Activated T-cell treated with anti-CD3 and anti-CD28 coated beads, Interleukin-2, amount 50 U/mL, for 4 hours (primary cell): ENCODE data around the gene PJVK. TPM values are rescaled to one million over a fixed set of nuclear protein-coding genes. Genes with fewer than 3 reads are reported as not detected.
"Not testable (repeated sequence)": the region's sequence is repeated elsewhere in the genome, so short reads cannot be mapped to it uniquely, and the experiment has no call there.

Experiments
- ATAC-seq, 2 donors: fragments of 200-7000 bp; cut with Tn5 transposase; one replicate each; pipeline ENCODE4 v1.10.0; 2021
- DNase-seq: peaks from one replicate; pipeline ENCODE4 v3.0.0-alpha.2; 2020
- H3K27me3 Mint-ChIP-seq: one replicate; pipeline ENCODE4 v1.8.0; 2021; ENCODE audit warnings: low read depth, mixed read lengths
- H3K36me3 Mint-ChIP-seq: one replicate; pipeline ENCODE4 v1.8.0; 2022; ENCODE audit warnings: mixed read lengths; ENCODE audit not compliant: insufficient read depth
- H3K4me1 Mint-ChIP-seq: one replicate; pipeline ENCODE4 v1.8.0; 2021; ENCODE audit warnings: low read depth, mixed read lengths
- H3K4me3 Mint-ChIP-seq: one replicate; pipeline ENCODE4 v1.8.0; 2021; ENCODE audit warnings: mild to moderate bottlenecking, moderate library complexity, mixed read lengths
- H3K9me3 Mint-ChIP-seq: one replicate; pipeline ENCODE4 v1.8.0; 2021; ENCODE audit warnings: mixed read lengths
- total RNA-seq, 3 donors: library from RNA; stranded (reverse); gene quantifications; one replicate each; pipeline ENCODE4 v1.2.1, GENCODE V29; 2021

Gene PJVK
- total RNA-seq, 3 donors from 2014 or later, result 1.4 to 2.1 (median 2.0) TPM

DNA sequence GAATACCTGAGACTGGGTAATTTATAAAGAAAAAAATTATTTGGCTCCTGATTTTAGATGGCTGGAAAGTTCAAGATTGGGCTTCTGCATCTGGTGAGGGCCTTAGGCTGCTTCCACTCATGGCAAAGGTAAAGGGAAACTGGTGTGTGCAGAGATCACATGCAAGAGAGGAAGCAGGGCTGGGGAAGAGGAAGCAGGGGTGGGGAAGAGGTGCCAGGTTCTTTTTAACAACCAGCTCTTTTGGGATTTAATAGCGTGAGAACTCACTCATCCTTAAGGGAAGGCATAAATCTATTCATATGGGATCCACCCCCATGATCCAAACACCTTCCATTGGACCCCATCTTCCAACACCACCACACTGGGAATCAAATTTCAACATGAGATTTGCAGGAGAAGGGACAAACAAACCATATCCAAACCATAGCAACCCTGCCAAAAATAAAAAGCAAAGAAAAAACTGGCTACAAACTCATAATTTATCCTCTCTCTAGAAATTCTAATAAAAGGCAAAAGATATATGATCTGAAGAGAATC is 30.6 kb upstream of the PJVK start:
- Mint-ChIP-seq H3K4me1 (no peaks in the 10 kb centered on the region), H3K27me3 (no peaks in the 10 kb centered on the region), H3K4me3 (no peak overlapping the region), H3K36me3 (peaks cover 8% of the 10 kb centered on the region), H3K9me3 (peaks cover 14% of the 10 kb centered on the region)
- DNase-seq (no peak), ATAC-seq (no peak)

DNA sequence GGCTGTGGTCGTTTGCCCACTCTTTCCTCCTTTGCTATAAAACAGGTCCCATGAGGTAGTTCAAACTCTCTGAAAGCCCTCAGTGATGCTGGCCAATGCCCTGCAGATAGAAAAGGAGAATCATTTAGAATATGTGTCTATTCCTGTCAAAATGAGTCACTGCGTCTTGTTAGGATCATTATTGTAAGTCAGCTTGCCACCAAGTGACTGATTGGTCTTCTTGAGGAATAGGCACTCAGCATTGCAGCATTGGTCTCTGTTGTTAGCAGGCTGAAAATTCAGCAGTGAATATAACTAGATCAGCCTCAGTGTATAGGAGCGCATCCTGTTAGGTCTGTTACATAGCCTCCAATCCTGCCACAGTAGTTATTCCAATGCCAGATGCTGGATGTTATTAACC is 29.1 kb upstream of the PJVK start:
- ATAC-seq (no peak), DNase-seq (no peak)
- H3K9me3 Mint-ChIP-seq, result peaks cover 22% of the 10 kb centered on the region
- peaks cover 19% of the 10 kb centered on the region for H3K36me3 Mint-ChIP-seq
- H3K4me3 Mint-ChIP-seq, result no peak overlapping the region
- no peaks in the 10 kb centered on the region for H3K4me1 Mint-ChIP-seq
- no peaks in the 10 kb centered on the region for H3K27me3 Mint-ChIP-seq

DNA sequence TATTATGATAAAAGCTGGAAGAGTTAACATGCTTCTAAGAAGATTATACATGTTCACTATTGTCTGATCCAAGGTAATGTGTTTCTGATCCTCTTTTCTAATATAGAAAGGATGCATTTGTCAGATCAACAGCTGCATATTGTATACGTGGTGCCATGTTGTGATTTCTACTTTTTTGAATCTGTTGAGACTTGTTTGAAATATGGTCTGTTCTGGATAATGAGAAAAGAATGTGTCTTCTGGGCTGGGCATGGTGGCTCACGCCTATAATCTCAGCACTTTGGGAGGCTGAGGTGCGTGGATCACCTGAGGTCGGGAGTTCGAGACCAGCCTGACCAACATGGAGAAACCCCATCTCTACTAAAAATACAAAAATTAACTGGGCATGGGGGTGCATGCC is 27.4 kb upstream of the PJVK start:
- Mint-ChIP-seq H3K9me3 (peaks cover 22% of the 10 kb centered on the region), H3K36me3 (peaks cover 29% of the 10 kb centered on the region)
- not testable (repeated sequence) for H3K27me3 Mint-ChIP-seq, H3K4me3 Mint-ChIP-seq, H3K4me1 Mint-ChIP-seq, DNase-seq, ATAC-seq

DNA sequence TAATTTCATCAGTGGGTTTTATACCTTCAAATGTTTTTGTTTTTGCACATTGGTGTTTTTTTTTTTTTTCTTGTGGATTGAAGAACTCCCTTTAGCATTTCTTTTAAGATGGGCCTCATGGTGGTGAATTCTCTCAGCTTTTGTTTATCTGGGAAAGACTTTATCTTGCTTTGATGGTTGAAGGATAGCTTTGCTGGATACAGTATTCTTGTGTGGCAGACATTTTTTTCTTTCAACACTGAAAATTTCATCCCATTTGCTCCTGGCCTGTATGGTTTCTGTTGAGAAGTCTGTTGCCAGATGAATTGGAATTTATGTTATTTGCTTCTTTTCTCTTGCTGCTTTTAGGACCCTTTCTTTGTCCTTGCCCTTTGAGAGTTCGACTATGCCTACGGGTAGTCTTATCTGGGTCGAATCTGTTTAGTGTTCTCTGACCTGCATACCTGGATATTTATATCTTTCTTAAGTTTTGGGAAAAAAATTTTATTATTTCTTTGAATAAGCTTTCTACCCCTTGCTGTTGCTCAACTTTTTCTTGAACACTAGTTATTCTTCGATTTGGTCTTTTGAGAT is 25.8 kb upstream of the PJVK start:
- no peak for ATAC-seq
- Mint-ChIP-seq H3K4me3 (no peak overlapping the region), H3K4me1 (no peaks in the 10 kb centered on the region), H3K27me3 (no peaks in the 10 kb centered on the region), H3K36me3 (peaks cover 35% of the 10 kb centered on the region), H3K9me3 (peaks cover 22% of the 10 kb centered on the region)
- DNase-seq, result no peak

DNA sequence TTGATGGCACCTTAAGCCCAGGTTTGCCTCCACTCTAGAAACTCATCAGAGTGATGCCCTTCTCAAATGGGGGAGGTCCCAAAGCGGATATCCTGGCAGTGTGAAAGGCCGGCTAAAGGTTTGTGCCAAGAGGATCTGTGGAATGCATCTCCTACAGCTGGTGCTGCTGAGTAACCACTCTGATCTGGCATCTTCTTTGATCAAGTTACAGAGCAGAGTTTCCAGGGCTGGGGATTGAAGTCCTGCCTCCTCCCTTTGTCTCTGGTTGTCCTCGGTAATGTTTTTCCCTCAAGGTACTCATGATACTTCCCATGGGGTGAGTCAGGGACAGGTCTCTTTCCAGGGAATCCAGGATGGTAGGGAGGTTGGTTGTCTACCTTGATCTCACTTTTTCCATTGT is 24.8 kb upstream of the PJVK start:
- Mint-ChIP-seq H3K36me3 (peaks cover 39% of the 10 kb centered on the region), H3K4me3 (no peak overlapping the region), H3K9me3 (peaks cover 22% of the 10 kb centered on the region), H3K27me3 (no peaks in the 10 kb centered on the region), H3K4me1 (no peaks in the 10 kb centered on the region)
- ATAC-seq (no peak), DNase-seq (no peak)

DNA sequence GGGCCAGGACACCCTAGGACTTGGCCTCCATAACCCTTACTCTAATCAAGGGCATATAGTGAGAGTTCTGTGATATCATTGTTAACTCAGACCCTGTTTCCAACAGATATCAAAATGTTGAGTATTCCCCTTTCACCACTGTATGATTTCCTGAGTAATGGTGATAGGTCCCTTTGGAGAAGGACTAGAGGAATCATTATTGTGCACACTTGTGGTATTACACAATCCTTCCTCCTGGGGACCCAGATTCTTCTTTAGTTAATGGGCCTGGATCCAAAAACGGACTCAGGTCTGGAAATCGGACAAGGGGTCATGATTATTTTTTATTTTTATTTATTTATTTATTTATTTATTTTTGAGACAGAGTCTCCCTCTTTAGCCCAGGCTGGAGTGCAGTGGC is 23.7 kb upstream of the PJVK start:
- Mint-ChIP-seq H3K36me3 (peaks cover 42% of the 10 kb centered on the region), H3K27me3 (no peaks in the 10 kb centered on the region), H3K9me3 (peaks cover 22% of the 10 kb centered on the region), H3K4me1 (no peaks in the 10 kb centered on the region), H3K4me3 (no peak overlapping the region)
- no peak for ATAC-seq
- no peak for DNase-seq

DNA sequence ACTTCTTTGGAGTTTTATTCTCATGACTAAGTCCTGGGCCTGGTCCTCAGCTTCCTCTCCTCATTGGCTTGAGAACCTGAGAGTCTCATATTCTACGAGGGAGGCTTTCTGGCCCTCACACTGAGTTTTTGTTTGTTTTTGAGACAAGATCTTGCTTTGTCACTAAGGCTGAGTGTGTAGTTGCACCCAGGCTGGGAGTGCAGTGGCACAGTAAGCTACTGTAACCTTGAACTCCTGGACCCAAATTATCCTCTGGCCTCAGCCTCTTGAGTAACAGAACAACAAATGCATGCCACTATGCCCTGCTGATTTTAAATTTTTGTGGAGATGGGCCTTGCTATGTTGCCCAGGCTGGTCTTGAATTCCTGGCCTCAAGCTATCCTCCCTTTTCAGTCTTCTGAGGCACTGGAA is 22.8 kb upstream of the PJVK start:
- no peak for ATAC-seq
- H3K36me3 Mint-ChIP-seq, result peaks cover 42% of the 10 kb centered on the region
- no peaks in the 10 kb centered on the region for H3K4me1 Mint-ChIP-seq
- H3K9me3 Mint-ChIP-seq, result peaks cover 22% of the 10 kb centered on the region
- H3K4me3 Mint-ChIP-seq, result no peak overlapping the region
- DNase-seq, result no peak
- H3K27me3 Mint-ChIP-seq, result no peaks in the 10 kb centered on the region

DNA sequence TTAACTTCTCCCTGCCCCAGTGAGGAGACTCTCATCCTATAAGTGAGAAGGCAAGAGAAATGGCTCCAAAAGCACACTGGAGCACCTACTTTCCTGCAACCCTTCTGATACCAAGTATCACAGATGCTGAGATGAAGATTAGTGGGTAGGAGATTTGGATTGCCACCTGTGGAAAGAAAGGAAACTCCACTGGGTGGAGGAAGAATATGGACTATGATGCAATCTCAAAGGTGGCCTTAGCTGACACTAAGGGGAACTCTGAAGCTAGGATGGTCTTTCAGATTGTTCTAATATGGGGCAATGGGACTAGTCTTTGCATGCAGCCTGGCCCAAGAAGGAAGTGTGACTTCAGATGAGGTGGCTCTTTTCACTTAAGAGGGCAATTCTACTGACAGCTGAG is 21.8 kb upstream of the PJVK start:
- H3K4me1 Mint-ChIP-seq, result no peaks in the 10 kb centered on the region
- no peaks in the 10 kb centered on the region for H3K27me3 Mint-ChIP-seq
- DNase-seq (no peak), ATAC-seq (no peak)
- peaks cover 20% of the 10 kb centered on the region for H3K9me3 Mint-ChIP-seq
- H3K4me3 Mint-ChIP-seq, result no peak overlapping the region
- peaks cover 45% of the 10 kb centered on the region for H3K36me3 Mint-ChIP-seq

DNA sequence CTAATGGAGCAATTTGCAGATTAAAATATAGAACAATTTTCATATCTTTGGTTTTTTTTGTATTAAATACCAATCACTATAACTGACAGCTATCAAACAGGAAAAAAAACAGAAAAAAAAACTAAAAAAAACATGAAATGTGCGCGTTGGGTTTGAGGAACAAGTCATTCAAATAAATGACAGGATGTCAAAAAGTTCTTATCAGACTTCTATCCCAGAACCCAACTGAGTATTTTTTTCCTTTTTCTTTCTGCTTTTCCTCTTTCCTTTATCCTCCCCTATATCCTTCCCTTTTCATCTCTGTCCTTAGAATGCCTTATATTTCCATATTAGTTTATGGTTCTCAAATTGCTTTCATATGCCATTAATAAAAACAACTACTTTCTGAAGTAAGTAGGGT is 14.5 kb upstream of the PJVK start:
- H3K4me3 Mint-ChIP-seq, result no peak overlapping the region
- H3K9me3 Mint-ChIP-seq, result no peaks in the 10 kb centered on the region
- DNase-seq (no peak), ATAC-seq (no peak)
- H3K27me3 Mint-ChIP-seq, result no peaks in the 10 kb centered on the region
- peaks cover 43% of the 10 kb centered on the region for H3K36me3 Mint-ChIP-seq
- H3K4me1 Mint-ChIP-seq, result no peaks in the 10 kb centered on the region

DNA sequence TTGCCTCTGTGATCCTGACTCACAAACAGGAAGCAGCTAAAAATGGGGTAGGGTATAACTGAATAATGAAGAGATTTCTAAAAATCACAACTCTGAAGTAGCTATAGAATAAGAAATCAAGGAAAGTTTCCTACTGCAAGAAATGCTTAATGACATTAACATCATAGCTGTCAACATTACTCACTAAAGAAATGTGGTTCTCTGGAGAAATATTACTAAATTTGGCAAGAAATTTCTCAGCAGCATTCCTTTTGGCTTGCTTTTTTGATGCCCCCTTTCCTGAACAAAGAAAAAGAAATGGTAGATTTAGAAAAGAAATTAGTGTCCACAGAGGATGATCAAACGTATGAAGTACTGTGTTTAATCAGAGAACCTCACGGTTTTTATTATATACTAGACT is 9.8 kb upstream of the PJVK start:
- Mint-ChIP-seq H3K36me3 (peaks cover 42% of the 10 kb centered on the region), H3K27me3 (no peaks in the 10 kb centered on the region), H3K4me1 (no peaks in the 10 kb centered on the region), H3K9me3 (no peaks in the 10 kb centered on the region), H3K4me3 (no peak overlapping the region)
- no peak for ATAC-seq
- DNase-seq, result no peak

DNA sequence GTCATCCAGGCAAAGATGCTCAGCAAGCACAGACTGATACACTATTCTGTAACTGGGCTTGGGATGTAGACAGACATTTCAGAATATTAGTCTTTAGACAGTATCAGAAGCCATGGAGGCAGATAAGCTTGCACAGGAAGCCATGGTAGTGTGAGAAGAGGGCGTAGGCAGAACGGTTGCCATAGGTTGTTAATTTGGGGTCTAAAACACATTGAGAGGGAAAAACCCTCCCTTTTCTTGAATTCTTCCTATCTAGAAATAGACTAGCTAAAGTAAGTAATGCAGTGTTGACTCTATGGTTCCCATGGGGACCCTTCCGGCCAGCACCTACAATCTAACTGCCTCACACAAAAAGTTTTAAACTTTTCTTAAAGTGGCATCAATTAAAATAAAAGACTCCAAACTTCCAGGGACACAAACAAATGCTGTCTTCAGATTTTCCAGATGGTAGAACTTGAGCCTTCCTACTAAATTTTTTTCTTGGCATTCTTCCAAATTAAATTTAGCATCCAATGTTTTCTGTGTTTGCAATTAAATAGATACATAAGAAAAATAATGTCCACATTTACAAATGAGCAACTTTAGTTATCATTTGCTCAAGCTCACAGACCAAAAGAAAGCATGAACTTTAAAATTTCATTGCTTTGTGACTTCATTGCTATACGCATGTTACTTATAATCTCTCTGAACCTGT is 2.1 kb upstream of the PJVK start:
- Mint-ChIP-seq H3K27me3 (no peaks in the 10 kb centered on the region), H3K36me3 (peaks cover 21% of the 10 kb centered on the region), H3K4me3 (peak overlapping the region; percentile 88), H3K9me3 (no peaks in the 10 kb centered on the region), H3K4me1 (peaks cover 30% of the 10 kb centered on the region)
- DNase-seq (no peak), ATAC-seq (no peak)

DNA sequence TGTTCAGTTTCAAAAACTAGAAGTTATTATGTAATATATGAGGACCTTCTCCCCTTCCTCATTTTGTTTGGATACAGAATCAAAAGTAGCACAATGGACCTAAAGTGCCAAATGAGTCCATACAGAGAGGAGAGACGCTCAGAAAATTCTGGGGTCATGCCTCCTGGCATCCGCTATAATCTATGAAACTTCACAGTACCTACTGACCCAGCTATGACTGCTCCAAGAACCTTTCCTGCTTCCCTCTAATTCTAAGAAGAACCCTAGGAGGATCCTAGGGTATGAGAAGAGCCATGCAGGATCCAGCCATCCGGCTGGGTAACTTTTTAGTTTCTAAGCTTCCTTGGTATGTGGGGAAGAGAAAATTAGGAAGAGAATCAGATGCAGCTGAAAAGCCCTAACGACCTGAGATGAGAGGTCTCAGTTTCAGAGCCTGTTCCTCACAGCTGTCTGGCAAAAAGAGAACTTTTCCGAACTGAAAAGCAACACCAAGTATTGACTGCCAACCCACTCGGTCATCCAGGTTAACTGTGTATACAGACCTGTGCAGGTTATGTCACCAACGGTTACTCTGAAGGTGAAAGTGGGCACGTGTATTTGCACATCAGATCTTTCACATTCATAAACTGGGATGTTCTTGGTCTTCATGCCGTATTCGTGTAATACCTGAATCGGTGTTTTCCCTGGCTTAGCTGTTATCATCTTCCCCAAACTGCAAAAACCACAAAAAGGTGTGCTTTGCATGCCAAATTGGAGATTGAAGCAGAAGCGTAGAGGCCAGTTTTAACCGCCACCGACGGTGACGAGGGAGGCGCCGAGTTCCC is 1.3 kb upstream of the PJVK start:
- Mint-ChIP-seq H3K27me3 (no peaks in the 10 kb centered on the region), H3K9me3 (no peaks in the 10 kb centered on the region), H3K36me3 (peaks cover 16% of the 10 kb centered on the region), H3K4me3 (peak overlapping the region; percentile 88), H3K4me1 (peaks cover 30% of the 10 kb centered on the region)
- no peak for ATAC-seq
- no peak for DNase-seq

DNA sequence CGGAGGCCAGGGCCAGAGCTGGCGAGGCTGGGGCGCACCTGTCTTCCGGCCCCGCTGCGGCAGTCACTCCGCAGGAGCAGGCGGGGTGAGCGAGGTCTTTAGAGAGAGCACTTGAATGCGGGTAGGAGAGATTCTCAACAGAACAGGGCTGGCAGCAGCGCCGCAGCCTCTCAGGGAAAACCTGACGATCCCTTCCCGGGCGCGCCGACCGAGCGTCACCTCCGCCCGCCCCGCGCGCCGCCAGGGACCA is 729 bp upstream of the PJVK start:
- Mint-ChIP-seq H3K27me3 (no peaks in the 10 kb centered on the region), H3K4me1 (peaks cover 30% of the 10 kb centered on the region), H3K4me3 (peak overlapping the region; percentile 88), H3K9me3 (no peaks in the 10 kb centered on the region), H3K36me3 (peaks cover 12% of the 10 kb centered on the region)
- DNase-seq, result no peak
- ATAC-seq, result peak; percentile 56 to 57

DNA sequence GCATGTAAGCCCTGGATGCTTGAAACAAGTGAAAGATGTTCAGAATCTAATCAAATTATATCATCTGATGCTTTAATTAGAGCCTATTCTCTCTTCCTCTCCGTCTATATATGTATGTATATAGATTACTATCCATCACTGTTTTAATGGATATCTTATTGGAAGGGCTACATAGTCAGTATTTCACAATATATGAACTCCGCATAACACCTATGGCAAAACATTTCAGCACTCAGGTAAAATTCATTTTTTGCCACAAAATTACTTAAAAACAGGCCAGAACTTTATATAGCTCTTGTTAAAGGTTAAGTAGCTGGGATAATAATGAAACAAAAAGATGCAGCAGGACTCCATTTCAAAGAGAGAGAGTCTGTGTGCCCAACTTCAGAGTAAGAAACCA is 1.2 kb downstream of the PJVK start:
- peaks cover 12% of the 10 kb centered on the region for H3K36me3 Mint-ChIP-seq
- peaks cover 30% of the 10 kb centered on the region for H3K4me1 Mint-ChIP-seq
- ATAC-seq, result no peak
- H3K27me3 Mint-ChIP-seq, result no peaks in the 10 kb centered on the region
- no peak for DNase-seq
- peak overlapping the region; percentile 9 for H3K4me3 Mint-ChIP-seq
- no peaks in the 10 kb centered on the region for H3K9me3 Mint-ChIP-seq

DNA sequence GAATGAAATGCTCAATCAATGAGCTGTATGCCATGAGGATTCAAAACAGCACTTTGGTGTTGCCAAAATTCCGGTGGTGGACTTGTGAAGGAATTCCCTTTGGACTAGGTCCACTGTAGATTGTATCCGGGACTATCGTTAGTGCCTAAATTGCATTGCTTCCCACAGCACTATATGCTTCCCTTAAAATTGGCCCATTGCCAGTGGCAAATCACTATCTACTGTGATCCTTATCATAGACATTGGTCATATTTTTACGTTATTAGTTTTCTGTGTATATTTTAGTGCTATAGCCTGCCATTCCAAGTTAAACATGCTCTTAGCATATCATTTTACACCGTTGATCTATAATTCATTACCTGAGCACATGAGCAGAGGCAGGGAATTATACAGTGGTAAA is 1.7 kb downstream of the PJVK start:
- no peaks in the 10 kb centered on the region for H3K27me3 Mint-ChIP-seq
- no peak overlapping the region for H3K4me3 Mint-ChIP-seq
- H3K36me3 Mint-ChIP-seq, result peaks cover 11% of the 10 kb centered on the region
- peaks cover 29% of the 10 kb centered on the region for H3K4me1 Mint-ChIP-seq
- no peak for ATAC-seq
- no peaks in the 10 kb centered on the region for H3K9me3 Mint-ChIP-seq
- no peak for DNase-seq
